ENCODE data around the gene INPPL1.

Gene INPPL1

GRCh38 chr11:72228229-72228843 is 3.8 kb downstream of the INPPL1 start:
- Histone ChIP-seq H3K9ac (ENCODE audit: low read depth, low read length) (no peak overlapping the region), H3K9me3 (ENCODE audit: insufficient read depth, low read depth, low read length) (no peaks in the 10 kb centered on the region), H3K36me3 (ENCODE audit: insufficient read depth, low read length) (peaks cover 64% of the 10 kb centered on the region), H3K27ac (ENCODE audit: low read depth, low read length) (no peak overlapping the region), H3K27me3 (ENCODE audit: insufficient read depth, low read length) (no peaks in the 10 kb centered on the region), H3K4me3 (ENCODE audit: low read length) (no peak overlapping the region), H3K4me1 (ENCODE audit: insufficient read depth, low read length) (peaks cover 11% of the 10 kb centered on the region)
- 95% methylated on average over 16 of the region's 16 CpGs for WGBS

GRCh38 chr11:72228844-72229231 is 4.3 kb downstream of the INPPL1 start:
- Histone ChIP-seq H3K27ac (ENCODE audit: low read depth, low read length) (no peak overlapping the region), H3K4me1 (ENCODE audit: insufficient read depth, low read length) (peaks cover 11% of the 10 kb centered on the region)
- 91% methylated on average over 7 of the region's 7 CpGs for WGBS

DNA sequence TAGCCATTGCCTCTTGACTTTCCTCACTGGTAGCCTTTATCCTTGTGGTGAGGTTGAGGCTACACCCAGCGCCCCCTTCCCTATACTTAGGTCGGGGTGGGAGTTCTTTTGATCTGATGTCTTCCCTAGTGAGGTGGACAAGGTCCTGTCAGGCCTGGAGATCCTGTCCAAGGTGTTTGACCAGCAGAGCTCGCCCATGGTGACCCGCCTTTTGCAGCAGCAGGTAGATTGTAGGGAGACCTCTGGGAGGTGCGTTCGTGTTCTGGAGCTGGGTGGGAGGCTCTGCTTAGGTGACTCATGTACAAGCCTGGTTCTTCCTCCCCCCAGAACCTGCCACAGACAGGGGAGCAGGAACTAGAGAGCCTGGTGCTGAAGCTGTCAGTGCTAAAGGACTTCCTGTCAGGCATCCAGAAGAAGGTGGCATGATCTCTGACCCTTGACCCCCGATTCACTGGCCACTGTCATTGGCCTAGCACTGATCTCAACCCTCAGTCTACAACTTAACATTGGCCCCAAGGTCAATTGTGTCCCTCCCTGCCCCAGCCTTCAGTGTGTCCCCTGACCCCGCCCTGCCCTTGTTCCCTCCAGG is 4.9 kb downstream of the INPPL1 start:
- Histone ChIP-seq H3K27me3 (ENCODE audit: insufficient read depth, low read length) (no peaks in the 10 kb centered on the region), H3K4me3 (ENCODE audit: low read length) (no peak overlapping the region), H3K9ac (ENCODE audit: low read depth, low read length) (no peak overlapping the region), H3K27ac (ENCODE audit: low read depth, low read length) (no peak overlapping the region), H3K4me1 (ENCODE audit: insufficient read depth, low read length) (peaks cover 11% of the 10 kb centered on the region), H3K36me3 (ENCODE audit: insufficient read depth, low read length) (peaks cover 75% of the 10 kb centered on the region), H3K9me3 (ENCODE audit: insufficient read depth, low read depth, low read length) (no peaks in the 10 kb centered on the region)
- WGBS, result 92% methylated on average over 8 of the region's 8 CpGs

More at GRCh38 chr11:72228844-72229231, 4.3 kb downstream of the INPPL1 start:
- no peak overlapping the region for H3K4me3 ChIP-seq (ENCODE audit: low read length)
- no peak overlapping the region for H3K9ac ChIP-seq (ENCODE audit: low read depth, low read length)
- no peaks in the 10 kb centered on the region for H3K27me3 ChIP-seq (ENCODE audit: insufficient read depth, low read length)
- H3K9me3 ChIP-seq (ENCODE audit: insufficient read depth, low read depth, low read length), result no peaks in the 10 kb centered on the region
- H3K36me3 ChIP-seq (ENCODE audit: insufficient read depth, low read length), result peaks cover 69% of the 10 kb centered on the region

DNA sequence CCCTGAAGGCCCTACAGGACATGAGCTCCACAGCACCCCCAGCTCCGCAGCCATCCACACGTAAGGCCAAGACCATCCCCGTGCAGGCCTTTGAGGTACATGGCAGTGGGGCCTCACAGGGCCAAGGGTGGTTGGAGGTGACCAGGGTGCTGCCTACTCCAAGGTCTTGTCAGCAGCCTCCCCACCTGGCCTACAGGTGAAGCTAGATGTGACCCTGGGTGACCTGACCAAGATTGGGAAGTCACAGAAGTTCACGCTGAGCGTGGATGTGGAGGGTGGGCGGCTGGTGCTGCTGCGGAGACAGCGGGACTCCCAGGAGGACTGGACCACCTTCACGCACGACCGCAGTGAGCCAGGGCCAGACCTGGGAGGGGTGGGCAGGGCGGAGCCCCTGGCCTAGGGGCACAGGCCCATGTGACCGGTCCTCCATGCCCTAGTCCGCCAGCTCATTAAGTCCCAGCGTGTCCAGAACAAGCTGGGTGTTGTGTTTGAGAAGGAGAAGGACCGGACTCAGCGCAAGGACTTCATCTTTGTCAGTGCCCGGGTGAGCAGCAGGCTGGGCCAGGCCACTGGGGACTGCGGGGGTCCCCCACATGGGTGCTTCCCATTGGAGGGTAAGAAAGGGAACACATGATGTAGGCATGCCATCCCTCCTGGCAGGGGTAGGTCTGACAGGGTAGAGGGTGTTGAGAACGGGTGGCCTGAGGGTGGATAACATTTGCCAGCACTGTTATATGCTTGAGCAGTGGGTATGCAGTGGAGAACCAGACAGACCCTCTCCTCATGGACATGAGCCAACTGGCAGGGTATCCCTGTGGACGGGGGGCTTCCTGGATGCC is 5.6 kb downstream of the INPPL1 start:
- 97% methylated on average over 21 of the region's 21 CpGs for WGBS
- H3K9me3 ChIP-seq (ENCODE audit: insufficient read depth, low read depth, low read length), result no peaks in the 10 kb centered on the region
- no peak overlapping the region for H3K4me3 ChIP-seq (ENCODE audit: low read length)
- peaks cover 82% of the 10 kb centered on the region for H3K36me3 ChIP-seq (ENCODE audit: insufficient read depth, low read length)
- H3K4me1 ChIP-seq (ENCODE audit: insufficient read depth, low read length), result peaks cover 11% of the 10 kb centered on the region
- H3K27ac ChIP-seq (ENCODE audit: low read depth, low read length), result no peak overlapping the region
- no peak overlapping the region for H3K9ac ChIP-seq (ENCODE audit: low read depth, low read length)
- no peaks in the 10 kb centered on the region for H3K27me3 ChIP-seq (ENCODE audit: insufficient read depth, low read length)

- Histone ChIP-seq H3K27ac (ENCODE audit: low read depth, low read length) (no peak overlapping the region), H3K9ac (ENCODE audit: low read depth, low read length) (no peak overlapping the region), H3K27me3 (ENCODE audit: insufficient read depth, low read length) (no peaks in the 10 kb centered on the region), H3K36me3 (ENCODE audit: insufficient read depth, low read length) (peaks cover 87% of the 10 kb centered on the region), H3K4me3 (ENCODE audit: low read length) (no peak overlapping the region), H3K4me1 (ENCODE audit: insufficient read depth, low read length) (peaks cover 6% of the 10 kb centered on the region), H3K9me3 (ENCODE audit: insufficient read depth, low read depth, low read length) (no peaks in the 10 kb centered on the region)
- WGBS, result 95% methylated on average over 18 of the region's 18 CpGs
Observed at GRCh38 chr11:72230764-72231365, 6.3 kb downstream of the INPPL1 start.

DNA sequence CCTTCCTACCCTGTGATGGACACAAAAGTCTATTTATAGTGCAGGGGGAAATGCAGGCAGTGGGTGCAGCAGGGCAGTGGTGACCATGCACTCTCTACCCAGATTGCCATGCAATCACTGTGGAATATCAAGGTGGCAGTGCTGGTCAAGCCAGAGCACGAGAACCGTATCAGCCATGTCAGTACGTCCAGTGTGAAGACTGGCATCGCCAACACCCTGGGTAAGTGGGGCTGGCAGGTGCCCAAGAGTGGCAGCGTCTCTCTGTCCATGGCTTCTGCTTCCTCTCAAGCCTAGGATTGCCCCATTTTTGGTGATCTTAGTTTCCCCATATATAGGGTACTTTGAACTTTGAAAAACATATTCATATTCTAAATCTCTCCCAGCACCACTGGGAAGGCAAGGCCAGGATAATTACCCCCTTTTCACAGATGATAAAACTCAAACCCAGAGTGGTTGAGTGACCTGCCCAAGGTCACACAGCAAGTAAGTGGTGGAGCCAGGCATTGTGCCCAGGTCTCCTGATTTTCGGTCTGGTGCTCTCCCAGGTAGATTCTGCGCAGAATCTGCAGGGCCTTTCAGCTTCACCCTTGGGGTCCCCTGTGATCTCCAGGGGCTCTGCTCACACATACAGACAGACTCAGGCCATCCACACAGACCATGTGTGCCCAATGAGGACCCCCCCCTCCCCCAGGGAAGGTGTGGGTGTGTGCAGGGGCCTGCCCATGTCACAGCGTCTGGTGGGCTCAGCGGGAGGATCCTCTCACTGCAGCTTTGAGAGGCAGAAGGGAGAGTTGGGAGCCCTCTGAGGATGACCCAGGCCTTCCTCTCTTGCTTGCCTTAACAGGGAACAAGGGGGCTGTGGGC is 7.1 kb downstream of the INPPL1 start:
- Histone ChIP-seq H3K9me3 (ENCODE audit: insufficient read depth, low read depth, low read length) (no peaks in the 10 kb centered on the region), H3K36me3 (ENCODE audit: insufficient read depth, low read length) (peaks cover 95% of the 10 kb centered on the region), H3K4me3 (ENCODE audit: low read length) (no peak overlapping the region), H3K27ac (ENCODE audit: low read depth, low read length) (no peak overlapping the region), H3K4me1 (ENCODE audit: insufficient read depth, low read length) (0 out of 2 replicates have a peak, but pooled peaks cover 4% of the 10 kb centered on the region), H3K9ac (ENCODE audit: low read depth, low read length) (no peak overlapping the region), H3K27me3 (ENCODE audit: insufficient read depth, low read length) (no peaks in the 10 kb centered on the region)
- 94% methylated on average over 9 of the region's 9 CpGs for WGBS

DNA sequence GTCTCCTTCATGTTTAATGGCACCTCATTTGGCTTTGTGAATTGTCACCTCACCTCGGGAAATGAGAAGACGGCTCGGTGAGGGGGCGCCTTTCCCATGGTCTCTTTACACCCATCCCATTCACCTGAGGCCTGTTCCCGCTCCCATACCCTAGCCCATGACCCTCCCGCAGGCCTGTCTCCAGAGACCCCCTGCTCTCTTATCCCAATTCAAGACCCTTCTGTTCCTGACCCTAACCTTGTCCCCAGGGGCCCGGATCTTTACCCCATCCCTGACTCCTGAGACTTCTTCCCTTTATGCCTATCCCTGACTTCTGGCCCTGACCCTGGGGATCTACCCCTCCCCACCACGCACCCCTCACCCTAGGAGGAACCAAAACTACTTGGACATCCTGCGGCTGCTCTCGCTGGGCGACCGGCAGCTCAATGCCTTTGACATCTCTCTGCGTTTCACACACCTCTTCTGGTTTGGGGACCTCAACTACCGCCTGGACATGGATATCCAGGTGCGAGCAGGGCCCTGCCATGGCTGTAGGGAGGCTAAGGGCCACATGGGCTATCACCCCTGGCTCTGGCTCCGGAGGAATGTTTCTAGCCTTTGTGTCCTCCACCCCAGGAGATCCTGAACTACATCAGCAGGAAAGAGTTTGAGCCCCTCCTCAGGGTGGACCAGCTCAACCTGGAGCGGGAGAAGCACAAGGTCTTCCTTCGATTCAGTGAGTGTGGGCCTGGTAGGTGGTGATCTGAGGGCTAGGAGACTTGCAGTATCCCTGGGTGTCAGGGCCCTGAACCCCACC is 7.9 kb downstream of the INPPL1 start:
- Histone ChIP-seq H3K4me1 (ENCODE audit: insufficient read depth, low read length) (peaks cover under 1% of the 10 kb centered on the region; the same call in 1 of the 2 replicates), H3K9ac (ENCODE audit: low read depth, low read length) (no peak overlapping the region), H3K27me3 (ENCODE audit: insufficient read depth, low read length) (no peaks in the 10 kb centered on the region), H3K4me3 (ENCODE audit: low read length) (no peak overlapping the region), H3K27ac (ENCODE audit: low read depth, low read length) (no peak overlapping the region), H3K36me3 (ENCODE audit: insufficient read depth, low read length) (peaks cover 97% of the 10 kb centered on the region), H3K9me3 (ENCODE audit: insufficient read depth, low read depth, low read length) (no peaks in the 10 kb centered on the region)
- 96% methylated on average over 18 of the region's 18 CpGs for WGBS

DNA sequence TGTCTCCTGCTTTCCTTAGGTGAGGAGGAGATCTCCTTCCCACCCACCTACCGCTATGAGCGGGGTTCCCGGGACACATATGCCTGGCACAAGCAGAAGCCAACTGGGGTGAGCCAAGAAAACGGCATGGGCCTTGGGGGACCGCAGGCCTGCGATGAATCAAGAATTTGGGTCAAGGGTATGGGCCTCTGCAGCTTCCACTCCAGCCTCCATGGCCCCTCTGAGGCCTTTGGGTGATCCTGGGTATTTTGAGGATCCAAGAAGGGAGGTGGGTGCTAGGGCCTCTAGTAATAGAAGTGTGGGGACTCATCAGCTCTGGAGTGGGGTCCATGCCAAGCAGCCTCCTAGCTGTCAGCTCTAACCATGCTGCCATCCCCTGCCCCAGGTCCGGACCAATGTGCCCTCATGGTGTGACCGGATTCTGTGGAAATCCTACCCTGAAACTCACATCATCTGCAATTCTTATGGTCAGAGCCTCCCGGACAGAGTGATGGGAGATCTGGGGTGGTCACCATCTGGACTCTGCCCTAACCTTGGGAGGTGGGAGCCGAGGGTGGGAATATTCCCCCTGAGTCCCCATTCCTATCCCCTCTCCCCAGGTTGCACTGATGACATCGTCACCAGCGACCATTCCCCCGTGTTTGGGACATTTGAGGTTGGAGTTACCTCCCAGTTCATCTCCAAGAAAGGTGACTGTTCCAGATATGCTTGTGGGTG is 8.6 kb downstream of the INPPL1 start:
- 95% methylated on average over 12 of the region's 13 CpGs for WGBS
- Histone ChIP-seq H3K9ac (ENCODE audit: low read depth, low read length) (no peak overlapping the region), H3K4me1 (ENCODE audit: insufficient read depth, low read length) (peaks cover 5% of the 10 kb centered on the region; the same call in 1 of the 2 replicates), H3K27me3 (ENCODE audit: insufficient read depth, low read length) (no peaks in the 10 kb centered on the region), H3K4me3 (ENCODE audit: low read length) (no peak overlapping the region), H3K9me3 (ENCODE audit: insufficient read depth, low read depth, low read length) (no peaks in the 10 kb centered on the region), H3K27ac (ENCODE audit: low read depth, low read length) (no peak overlapping the region), H3K36me3 (ENCODE audit: insufficient read depth, low read length) (peaks cover 93% of the 10 kb centered on the region)

- H3K4me1 ChIP-seq (ENCODE audit: insufficient read depth, low read length), result peaks cover 11% of the 10 kb centered on the region
- 93% methylated on average over 8 of the region's 8 CpGs for WGBS
- H3K36me3 ChIP-seq (ENCODE audit: insufficient read depth, low read length), result peaks cover 86% of the 10 kb centered on the region
- peaks cover 6% of the 10 kb centered on the region for H3K27me3 ChIP-seq (ENCODE audit: insufficient read depth, low read length)
- no peak overlapping the region for H3K27ac ChIP-seq (ENCODE audit: low read depth, low read length)
- H3K9ac ChIP-seq (ENCODE audit: low read depth, low read length), result no peak overlapping the region
- H3K9me3 ChIP-seq (ENCODE audit: insufficient read depth, low read depth, low read length), result no peaks in the 10 kb centered on the region
- H3K4me3 ChIP-seq (ENCODE audit: low read length), result no peak overlapping the region
Observed at GRCh38 chr11:72233773-72234513, 9.4 kb downstream of the INPPL1 start.
